Body of pancreas (tissue), 4 donors: ENCODE data around the gene DNAH5. TPM values are rescaled to one million over a fixed set of nuclear protein-coding genes. Genes with fewer than 3 reads are reported as not detected.

Experiments used
- ATAC-seq: fragments of 150-250 bp; one replicate; pipeline ENCODE4 v1.9.1; 2016
- DNase-seq, 4 donors: peaks; one replicate each; pipeline ENCODE4 v3.0.0-alpha.2; 2019
- H3K27ac ChIP-seq, 4 donors: fragments of 200-600 bp; sonication (generic); 1 replicate in 3 of 4; 2 replicates in 1 of 4; pipeline versions ENCODE4 v1.5.1 to v1.6.1; 2016 to 2019; ENCODE audit warnings: mild to moderate bottlenecking in 1 of 4, mixed read lengths in 1 of 4, moderate library complexity in 1 of 4
- H3K27me3 ChIP-seq, 2 donors: fragments of 200-600 bp; sonication (generic); one replicate each; pipeline ENCODE4 v1.6.0; 2016; ENCODE audit warnings: mild to moderate bottlenecking in 1 of 2
- H3K36me3 ChIP-seq, 2 donors: fragments of 200-600 bp; sonication (generic); replicated peaks in 1 of 2; 2 replicates each; pipeline ENCODE4 v1.5.1; 2016; ENCODE audit warnings: low read depth in 2 of 2; ENCODE audit not compliant: insufficient read depth in 1 of 2
- H3K4me1 ChIP-seq: fragments of 200-600 bp; sonication (generic); one replicate; pipeline ENCODE4 v1.6.0; 2016
- H3K4me3 ChIP-seq, 2 donors: fragments of 200-600 bp; sonication (generic); 1 replicate in 1 of 2; 2 replicates in 1 of 2; pipeline ENCODE4 v1.5.1; 2016 to 2019
- H3K9me3 ChIP-seq, 3 donors: fragments of 200-600 bp; sonication (generic); 1 replicate in 2 of 3; 2 replicates in 1 of 3; pipeline ENCODE4 v1.5.1; 2016
- POLR2A ChIP-seq, 3 donors: fragments of 450-650 bp; IDR thresholded peaks; one replicate each; pipeline ENCODE4 v1.6.1; 2016; ENCODE audit warnings: antibody characterized with exemption in 3 of 3, mild to moderate bottlenecking in 2 of 3
- WGBS, 2 donors: methylation state at CpG; one replicate each; pipeline ENCODE4 v1.1.5; 2017; 5-methylcytosine and 5-hydroxymethylcytosine counted together
- intact Hi-C: fragments of 100-400 bp; cut with DNase I; formaldehyde crosslinking; loops from one replicate; pipeline ENCODE4 v1.15.1; 2023
- total RNA-seq, 2 donors: library from RNA; depleted of rRNA; stranded (reverse); fragments of >200 nt; gene quantifications; one replicate each; pipeline ENCODE4 v1.1.0, GENCODE V29; 2016
- TF ChIP-seq, protein P1 (sequence below), 7 experiments: fragments of 450-650 bp in 4 of 7; fragments of 200-600 bp in 3 of 7; sonication (generic) in 3 of 7; IDR thresholded peaks; one replicate each; pipeline ENCODE4 v1.5.1; 2016 to 2019; ENCODE audit warnings: antibody characterized with exemption in 7 of 7

The DNAH5 gene
- total RNA-seq, 2 donors from 2014 or later = 0.99 to 2.6 TPM

DNA sequence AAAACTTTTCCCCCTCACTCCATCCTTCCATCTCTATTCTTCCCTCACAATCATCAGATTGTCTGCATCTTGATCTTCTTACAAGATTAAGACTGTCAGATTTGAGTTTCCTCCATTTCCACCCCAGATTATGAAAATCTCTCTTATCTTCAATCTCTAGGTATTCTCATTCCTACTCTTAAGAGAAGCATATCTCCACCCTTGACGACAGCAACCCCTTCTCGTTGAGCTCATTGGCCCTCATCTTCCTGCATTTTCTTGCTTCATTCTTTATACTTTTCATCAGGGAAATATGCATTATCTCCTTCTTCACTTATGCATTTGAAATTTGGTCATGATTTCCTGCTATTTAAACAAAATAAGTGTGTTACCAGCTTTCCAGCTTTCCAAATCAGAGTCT lies 301.3 kb downstream of the DNAH5 start:
- ATAC-seq (no peak), DNase-seq (no peak)
- Histone ChIP-seq H3K36me3 (no peaks in the 10 kb centered on the region), H3K27me3 (no peaks in the 10 kb centered on the region), H3K4me1 (peaks cover 5% of the 10 kb centered on the region), H3K27ac (no peak overlapping the region), H3K9me3 (no peaks in the 10 kb centered on the region), H3K4me3 (no peak overlapping the region)
- TF ChIP-seq, protein P1, sequence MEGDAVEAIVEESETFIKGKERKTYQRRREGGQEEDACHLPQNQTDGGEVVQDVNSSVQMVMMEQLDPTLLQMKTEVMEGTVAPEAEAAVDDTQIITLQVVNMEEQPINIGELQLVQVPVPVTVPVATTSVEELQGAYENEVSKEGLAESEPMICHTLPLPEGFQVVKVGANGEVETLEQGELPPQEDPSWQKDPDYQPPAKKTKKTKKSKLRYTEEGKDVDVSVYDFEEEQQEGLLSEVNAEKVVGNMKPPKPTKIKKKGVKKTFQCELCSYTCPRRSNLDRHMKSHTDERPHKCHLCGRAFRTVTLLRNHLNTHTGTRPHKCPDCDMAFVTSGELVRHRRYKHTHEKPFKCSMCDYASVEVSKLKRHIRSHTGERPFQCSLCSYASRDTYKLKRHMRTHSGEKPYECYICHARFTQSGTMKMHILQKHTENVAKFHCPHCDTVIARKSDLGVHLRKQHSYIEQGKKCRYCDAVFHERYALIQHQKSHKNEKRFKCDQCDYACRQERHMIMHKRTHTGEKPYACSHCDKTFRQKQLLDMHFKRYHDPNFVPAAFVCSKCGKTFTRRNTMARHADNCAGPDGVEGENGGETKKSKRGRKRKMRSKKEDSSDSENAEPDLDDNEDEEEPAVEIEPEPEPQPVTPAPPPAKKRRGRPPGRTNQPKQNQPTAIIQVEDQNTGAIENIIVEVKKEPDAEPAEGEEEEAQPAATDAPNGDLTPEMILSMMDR (IDR thresholded peaks at IDR 0.05) = no peak
- TF ChIP-seq POLR2A (IDR thresholded peaks at IDR 0.05) = no peak
- intact Hi-C loops = no loop called here
- whole genome bisulfite sequencing, 2 donors = 57 to 77% methylated on average over 2 of the region's 2 CpGs

Other genes starting within 250 kb of the DNAH5 start
- 100 to 1,000 TPM in 1 of 2 donors, 10 to 100 TPM in 1; 62.0 to 137 TPM for gene TRIO, start 198.7 kb upstream of the DNAH5 start, total RNA-seq